Mucosa of gallbladder (tissue), 1 donor: ENCODE data around the gene YIPF2. TPM values are rescaled to one million over a fixed set of nuclear protein-coding genes. Genes with fewer than 3 reads are reported as not detected.

Experiments used
- DNase-seq: peaks from one replicate; pipeline ENCODE4 v3.0.0-alpha.2; 2020; ENCODE audit warnings: low spot score
- total RNA-seq: library from RNA; stranded (reverse); gene quantifications from one replicate; pipeline ENCODE4 v1.2.1, GENCODE V29; 2021
- donor health status: DM: no; HTN: no; CAD: no.

Gene YIPF2
- total RNA-seq, 1 donor from 2014 or later: 76.8 TPM

- DNase-seq: no peak
Observed at GRCh38 chr19:10876459-10877240, 51.8 kb downstream of the YIPF2 start.

DNA sequence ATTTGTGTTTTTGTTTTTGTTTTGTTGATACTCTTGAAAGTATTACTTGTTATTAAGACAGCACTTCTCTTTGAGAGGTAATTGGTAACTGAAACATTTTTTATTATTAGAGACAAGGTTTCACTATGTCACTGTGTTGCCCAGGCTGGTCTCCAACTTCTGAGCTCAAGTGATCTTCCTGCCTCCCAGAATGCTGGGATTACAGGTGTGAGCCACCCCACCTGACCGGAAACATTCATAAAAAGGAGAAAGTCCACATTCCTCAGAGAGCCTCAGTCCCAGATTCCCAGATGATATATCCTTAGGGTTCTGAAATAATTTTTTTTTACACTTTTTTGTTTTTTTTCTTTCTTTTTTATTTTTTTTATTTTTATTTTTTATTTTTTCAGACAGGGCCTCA, 54.4 kb downstream of the YIPF2 start:
- DNase-seq: no peak

DNA sequence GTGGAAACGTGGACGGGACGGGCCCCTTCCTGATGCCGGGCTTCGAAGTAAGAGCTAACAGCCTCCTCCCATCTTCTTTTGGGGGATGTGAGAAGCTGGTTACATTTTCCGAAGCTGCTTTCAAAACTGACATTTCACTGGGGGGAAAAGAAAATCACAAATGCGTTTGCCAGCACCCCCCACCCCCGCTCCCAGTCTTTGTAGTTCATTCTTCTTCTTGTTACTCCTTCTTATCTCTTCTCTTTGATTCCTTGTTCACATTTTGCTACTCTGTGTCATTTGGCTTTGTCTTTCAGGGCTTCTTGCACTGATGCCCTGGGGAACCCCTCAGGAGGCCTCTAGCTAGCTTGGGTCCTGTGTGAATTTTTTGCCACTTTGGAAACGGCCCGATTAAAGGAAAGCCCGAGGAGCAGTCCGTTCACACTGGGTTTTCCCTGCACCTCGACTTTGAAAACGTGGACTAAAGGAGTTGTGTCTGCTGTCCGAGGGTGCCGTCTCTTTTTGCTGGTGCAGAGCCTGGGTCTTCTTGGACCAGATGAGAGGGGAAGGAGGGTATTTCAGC, 55.8 kb downstream of the YIPF2 start:
- no peak for DNase-seq

Other genes starting within 250 kb of the YIPF2 start
- gene QTRT1, start 227.2 kb downstream of the YIPF2 start, total RNA-seq: 48.2 TPM
- 227 TPM for gene DNM2, start 210.6 kb downstream of the YIPF2 start, total RNA-seq
- 30.2 TPM for gene TMED1, start 92.4 kb downstream of the YIPF2 start, total RNA-seq
- 0.78 TPM for gene C19orf38, start 80.2 kb downstream of the YIPF2 start, total RNA-seq
- gene CARM1, start 57.1 kb downstream of the YIPF2 start, total RNA-seq: 33.5 TPM
- 23.8 TPM for gene TIMM29, start 172 bp upstream of the YIPF2 start, total RNA-seq
- gene SMARCA4, start 32.4 kb upstream of the YIPF2 start, total RNA-seq: 95.5 TPM
- 190 TPM for gene LDLR, start 160.8 kb upstream of the YIPF2 start, total RNA-seq
- 2.1 TPM for gene SPC24, start 227.1 kb upstream of the YIPF2 start, total RNA-seq